HG02943 (cell line): Measurements from ENCODE around the gene SLIT2.

Experiments
- ATAC-seq: cut with Tn5 transposase; IDR thresholded peaks from one replicate; pipeline ENCODE4 v1.9.1; 2021; ENCODE audit warnings: mild to moderate bottlenecking, low read depth, moderate library complexity; ENCODE audit not compliant: unreplicated experiment

The SLIT2 gene, protein sequence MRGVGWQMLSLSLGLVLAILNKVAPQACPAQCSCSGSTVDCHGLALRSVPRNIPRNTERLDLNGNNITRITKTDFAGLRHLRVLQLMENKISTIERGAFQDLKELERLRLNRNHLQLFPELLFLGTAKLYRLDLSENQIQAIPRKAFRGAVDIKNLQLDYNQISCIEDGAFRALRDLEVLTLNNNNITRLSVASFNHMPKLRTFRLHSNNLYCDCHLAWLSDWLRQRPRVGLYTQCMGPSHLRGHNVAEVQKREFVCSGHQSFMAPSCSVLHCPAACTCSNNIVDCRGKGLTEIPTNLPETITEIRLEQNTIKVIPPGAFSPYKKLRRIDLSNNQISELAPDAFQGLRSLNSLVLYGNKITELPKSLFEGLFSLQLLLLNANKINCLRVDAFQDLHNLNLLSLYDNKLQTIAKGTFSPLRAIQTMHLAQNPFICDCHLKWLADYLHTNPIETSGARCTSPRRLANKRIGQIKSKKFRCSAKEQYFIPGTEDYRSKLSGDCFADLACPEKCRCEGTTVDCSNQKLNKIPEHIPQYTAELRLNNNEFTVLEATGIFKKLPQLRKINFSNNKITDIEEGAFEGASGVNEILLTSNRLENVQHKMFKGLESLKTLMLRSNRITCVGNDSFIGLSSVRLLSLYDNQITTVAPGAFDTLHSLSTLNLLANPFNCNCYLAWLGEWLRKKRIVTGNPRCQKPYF (N-terminal part only)

DNA sequence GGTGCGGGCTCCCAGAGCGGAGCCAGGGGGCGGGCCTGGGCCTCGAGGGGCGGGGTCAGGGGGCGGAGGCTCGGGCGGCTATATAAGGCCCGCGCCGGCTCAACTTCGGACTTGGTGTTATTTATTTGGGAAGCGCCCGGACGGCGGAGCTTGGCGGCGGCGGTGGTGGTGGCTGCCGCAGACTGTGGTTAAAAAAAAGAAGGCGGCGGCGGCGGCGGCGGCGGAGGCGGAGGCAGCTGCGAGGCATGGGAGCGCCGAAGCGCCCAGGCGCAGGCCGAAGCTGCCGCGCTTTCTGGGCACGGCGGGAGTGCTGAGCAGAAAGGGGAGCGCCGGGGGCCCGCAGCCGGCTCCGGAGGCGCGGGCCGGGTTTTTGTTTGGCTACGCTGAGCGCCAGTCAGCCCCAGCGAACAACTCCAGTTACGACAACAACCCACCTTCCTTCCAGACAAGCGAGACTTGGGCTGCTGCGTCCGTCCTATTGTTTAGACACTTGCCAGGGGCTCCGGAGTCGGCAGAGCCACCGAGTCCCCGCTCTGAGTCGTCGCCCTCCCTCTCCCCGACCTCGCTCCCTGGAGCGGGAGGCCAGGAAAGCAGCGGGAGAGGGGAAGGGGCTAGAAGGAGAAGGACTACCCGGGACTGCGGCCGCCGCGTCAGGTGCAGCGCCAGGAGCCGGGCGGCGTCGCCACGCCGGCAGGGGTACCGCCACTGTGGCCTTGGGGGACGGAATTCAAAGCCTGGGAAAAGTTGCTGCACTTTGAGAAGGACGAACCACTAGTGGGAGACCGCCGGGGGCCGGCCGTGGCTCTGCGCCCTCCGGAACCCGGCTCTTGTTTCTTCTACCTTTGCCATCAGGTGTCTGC lies at the start of gene SLIT2:
Gene SLIT2, plus strand, starts transcription at position 110 of the 860 bp plus-strand sequence. CDS start 1,911 bp downstream, outside the sequence.
- peak; percentile 54 for ATAC-seq

DNA sequence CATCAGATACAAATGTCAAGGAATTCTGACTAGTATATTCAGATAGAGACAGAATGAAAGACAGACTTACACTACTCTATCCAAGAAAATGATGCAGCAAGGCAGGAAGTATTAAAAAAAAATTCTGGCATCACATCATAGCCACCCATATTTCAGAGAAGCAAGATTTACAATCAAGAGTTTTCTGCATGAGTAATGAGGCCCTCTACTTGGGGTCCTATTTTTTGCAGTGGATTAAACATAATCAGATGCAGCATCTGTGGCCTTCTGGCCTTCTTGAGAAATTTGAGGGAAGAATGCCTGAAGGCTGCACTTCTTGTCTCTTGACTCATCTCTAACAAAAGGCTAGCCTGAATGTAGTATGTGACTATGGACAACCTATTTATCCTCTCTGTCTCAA lies 48.2 kb upstream of the SLIT2 start:
- ATAC-seq = no peak

DNA sequence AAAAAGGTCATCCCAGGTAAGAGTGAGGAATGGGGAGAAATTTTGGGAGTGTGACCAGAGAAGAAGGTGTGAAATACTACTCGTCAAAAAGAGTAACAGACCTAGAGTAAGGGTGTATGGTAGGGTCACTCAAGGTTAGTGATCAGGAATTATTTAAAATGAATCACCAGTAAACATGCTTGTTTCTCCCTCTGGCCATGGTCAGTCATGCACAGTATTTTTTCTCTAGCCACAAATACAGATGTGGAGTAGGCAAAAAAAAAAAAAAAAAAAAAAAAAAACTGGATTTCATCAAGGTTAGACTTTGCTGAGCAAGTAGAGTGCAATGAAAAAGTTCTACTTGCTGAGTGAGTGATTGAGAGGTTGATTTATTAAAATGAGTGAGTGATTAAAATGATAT lies 34.2 kb upstream of the SLIT2 start:
- no peak for ATAC-seq

DNA sequence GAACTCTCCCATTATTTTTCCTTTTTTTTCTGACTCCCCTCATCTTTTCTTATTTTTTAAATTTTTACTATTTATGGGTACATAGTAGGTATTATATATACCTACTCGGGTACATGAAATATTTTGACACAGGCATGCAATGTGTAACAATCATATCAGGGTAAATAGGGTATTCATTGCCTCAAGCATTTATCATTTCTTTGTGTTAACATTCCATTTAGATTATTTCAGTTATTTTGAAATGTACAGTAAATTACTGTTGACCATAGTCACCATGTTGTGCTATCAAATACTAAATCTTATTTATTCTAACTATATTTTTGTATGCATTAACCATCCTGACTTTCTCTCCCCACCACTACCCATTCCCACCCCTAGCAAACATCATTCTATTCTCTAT lies 33.8 kb upstream of the SLIT2 start:
- ATAC-seq = no peak

DNA sequence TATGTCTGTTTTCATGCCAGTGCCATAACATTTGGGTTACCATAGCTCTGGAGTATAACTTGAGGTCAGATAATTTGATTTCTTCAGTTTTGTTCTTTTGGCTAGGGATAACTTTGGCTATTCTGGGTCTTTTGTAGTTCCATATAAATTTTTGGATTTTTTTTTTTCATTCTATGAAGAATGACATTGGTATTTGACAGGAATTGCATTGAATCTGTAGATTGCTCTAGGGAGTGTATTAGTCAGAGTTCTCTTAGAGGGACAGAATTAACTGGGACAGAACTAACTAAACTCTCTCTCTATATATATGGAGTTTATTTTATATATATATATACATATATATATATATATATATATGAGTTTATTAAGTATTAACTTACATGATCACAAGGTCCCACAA lies 32.2 kb upstream of the SLIT2 start:
- ATAC-seq = no peak

DNA sequence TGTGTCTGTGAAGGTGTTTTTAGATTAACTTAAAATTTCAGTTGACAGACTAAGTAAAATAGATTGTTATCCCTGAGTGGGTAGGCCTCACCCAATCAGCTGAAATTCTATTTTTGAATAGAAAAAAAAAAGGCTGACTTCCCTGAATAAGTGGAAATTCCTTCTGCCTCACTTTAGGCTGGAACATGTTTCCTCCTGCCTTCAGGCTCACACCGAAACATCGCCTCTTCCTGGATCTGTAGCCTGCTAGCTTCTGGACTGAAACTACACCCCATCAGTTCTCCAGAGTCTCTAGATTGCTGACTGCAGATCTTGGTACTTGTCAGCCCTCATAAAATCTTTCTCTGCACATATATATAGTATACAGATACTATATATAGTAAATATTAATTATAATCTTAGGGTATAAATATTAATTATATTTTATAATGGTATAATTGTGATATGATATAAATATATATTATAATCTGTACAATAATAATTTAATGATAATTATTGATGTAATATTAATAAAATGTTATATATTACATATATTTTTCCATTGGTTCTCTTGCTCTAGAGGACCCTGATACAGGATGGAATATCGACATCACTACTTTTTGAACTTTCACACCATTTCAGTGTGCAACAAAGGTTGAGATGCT lies 13.7 kb upstream of the SLIT2 start:
- no peak for ATAC-seq

DNA sequence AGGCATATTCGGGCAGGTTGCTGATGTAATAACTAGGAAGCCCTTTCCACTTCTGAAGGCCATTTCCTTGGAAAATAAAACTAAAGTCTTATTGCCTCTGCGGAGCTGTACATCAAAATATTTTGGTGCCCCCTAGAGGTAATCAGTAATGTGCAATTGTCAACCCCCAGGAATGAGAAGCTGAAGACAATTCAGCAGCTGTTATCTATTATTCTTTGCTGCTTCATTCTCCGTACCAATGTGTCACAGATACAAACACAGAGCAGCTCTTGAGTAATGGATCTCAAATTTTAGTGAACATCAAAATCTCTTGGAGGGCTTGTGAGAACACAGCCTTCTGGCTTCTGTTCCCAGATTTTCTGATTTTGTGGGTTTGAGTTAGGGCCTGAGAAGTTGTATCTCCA lies 3.5 kb upstream of the SLIT2 start:
- ATAC-seq = no peak

DNA sequence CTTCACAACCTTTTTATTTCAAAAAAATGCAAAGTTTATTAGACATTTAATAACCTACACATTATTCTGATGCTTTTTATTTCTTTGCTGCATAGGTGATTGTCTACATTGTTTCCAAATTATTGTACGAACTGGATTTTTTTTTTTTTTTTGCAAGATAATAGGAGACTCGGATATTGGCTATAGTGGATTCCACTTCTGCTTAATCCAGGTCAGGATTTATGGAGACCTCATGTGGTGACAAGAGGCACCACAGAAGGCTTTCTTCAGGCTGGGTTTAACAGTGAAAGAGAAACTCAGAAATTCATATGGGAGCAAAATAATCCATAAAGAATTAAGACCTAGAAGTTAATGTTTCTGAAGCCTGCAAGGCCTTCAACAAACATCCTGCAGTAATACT lies 2.4 kb upstream of the SLIT2 start:
- ATAC-seq = no peak

DNA sequence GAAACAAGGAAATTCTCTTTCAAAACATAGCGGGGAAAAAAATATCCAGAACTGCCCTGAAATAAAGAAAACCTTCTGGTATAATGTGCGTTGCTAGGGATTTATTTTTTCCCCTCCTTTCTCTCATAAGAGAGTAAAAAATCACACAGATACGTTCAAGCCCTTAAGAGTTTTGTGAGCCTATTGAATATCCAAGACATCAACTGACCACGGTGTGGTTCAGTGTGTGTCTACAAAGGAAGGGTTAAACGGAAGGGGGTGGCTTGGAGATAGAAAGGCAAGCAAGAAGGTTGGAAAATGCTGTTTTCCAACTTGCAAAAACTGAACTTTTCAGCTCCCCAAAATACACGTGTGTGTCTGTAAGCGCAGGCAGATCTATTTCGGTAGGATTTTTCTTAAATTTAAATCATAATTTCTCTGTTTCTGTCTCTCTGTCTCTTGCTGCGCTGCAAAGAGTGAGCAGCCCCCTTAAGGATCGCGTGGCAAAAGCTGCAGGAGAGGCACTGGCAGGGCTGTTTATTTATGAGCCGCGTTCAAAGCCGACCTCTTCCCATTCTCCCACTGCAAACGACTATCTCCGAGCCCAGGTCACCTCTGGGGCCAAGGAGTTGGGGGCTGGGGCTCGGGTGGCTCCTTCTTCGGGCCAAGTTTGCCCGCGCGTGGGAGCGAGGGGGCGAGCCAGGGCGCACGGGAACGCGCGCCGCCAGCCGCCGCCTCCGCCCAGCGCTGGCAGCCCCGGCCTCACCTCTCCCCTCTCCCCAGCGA lies 492 bp upstream of the SLIT2 start:
- ATAC-seq = no peak

DNA sequence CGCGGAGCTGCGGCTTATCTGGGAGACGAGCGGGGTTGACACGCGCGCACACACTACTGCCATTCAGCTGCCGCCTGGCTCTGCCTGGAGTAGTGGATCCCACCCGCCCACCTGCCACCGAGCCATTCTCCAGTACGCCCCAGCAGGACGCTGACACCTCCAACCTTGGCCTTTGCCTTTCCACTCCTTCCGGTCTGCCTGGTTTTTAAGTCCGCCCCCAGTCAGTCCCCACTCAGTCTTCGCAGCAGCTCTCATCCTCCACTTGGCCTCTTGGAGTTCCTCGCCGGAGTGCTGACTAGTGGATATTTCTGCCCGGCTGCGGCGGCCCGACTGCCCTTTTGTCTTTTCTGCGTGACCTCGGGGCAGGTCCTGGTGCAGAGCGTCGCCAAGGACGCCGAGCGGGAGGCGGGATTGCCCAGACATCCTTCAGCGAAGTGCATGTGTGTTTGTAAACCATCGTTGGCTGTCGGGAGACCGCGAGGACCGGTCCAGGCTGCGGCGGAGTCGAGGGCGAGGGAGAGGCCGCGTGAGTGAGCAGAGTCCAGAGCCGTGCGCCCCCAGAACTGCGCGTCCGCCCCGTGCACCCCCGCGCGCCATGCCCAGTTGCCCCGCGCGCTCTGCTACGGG lies 1.1 kb downstream of the SLIT2 start:
- no peak for ATAC-seq

DNA sequence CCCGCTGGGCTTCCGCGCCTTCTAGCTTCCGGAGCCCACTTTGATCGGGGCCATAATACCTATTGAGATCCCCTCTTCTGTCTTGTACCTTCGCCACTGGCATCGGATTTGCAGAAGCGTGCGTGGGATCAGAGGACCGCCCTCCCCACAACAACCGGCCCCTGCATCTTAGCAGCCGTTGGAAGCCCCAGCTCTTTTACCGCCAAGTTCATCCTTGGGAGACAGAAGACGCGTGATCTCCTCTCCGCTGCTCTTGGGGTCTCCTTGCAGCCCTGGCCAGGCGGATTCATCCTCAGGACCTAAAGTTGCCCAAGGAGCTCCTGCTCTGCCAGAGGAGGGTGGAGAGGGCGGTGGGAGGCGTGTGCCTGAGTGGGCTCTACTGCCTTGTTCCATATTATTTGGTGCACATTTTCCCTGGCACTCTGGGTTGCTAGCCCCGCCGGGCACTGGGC lies 1.6 kb downstream of the SLIT2 start:
- no peak for ATAC-seq

DNA sequence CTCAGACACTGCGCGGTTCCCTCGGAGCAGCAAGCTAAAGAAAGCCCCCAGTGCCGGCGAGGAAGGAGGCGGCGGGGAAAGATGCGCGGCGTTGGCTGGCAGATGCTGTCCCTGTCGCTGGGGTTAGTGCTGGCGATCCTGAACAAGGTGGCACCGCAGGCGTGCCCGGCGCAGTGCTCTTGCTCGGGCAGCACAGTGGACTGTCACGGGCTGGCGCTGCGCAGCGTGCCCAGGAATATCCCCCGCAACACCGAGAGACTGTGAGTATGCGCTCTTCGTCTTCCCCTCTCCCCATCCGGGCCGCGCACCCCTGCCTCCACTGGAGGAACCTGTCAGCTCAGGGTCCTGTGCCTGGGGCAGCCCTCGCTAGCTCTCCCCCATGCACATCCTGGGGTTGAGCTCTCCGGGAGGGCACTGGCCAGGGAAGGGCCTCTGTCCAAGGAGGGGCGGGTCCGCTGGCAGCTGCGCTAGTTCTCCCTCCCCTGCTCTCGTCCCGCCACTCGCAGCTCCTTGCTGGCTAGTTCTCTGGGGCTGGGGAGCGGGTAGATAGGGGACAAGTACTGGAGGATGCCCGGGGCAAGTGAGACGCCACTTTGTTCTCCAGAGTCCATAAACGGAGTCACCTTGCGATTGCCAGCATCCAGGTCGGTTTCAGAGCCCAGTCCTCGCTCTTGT lies 2.2 kb downstream of the SLIT2 start:
- no peak for ATAC-seq

DNA sequence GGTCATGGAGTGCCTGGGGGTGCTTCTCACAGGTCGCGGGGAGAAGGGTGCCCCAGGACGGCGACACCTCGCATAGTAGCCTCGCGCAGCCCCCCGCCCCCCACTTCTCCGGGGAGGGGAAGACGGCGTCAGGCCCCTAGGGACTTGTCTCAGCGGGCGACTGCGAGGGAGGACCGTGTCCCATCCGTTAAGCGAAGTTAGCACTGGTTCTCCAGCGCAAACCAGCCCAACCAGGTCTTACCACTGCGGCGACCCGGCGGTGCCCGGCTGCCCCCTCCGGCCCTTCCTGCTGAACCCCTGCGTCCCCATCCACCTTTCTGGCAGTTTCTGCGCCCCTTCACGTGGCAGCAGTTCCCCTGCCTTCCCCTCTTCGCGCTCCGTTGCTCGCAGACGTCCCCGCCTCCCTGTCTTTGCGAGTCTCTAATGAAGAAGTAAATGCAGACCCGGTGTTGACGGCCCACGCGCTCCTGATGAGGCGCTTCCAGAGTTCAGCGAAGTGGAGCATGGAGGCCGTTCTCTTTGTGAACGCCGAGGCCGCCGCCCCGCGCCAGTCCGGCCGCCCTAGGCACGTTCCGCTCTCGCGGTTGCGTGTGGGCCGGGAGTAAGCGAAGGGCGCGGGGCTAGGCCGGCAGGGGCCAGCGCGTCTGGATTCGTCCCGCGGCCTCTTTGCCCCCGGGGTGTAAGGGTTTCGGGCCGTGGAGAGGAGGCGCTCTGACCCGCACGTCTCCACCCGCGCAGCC lies 3.0 kb downstream of the SLIT2 start:
- ATAC-seq = no peak

DNA sequence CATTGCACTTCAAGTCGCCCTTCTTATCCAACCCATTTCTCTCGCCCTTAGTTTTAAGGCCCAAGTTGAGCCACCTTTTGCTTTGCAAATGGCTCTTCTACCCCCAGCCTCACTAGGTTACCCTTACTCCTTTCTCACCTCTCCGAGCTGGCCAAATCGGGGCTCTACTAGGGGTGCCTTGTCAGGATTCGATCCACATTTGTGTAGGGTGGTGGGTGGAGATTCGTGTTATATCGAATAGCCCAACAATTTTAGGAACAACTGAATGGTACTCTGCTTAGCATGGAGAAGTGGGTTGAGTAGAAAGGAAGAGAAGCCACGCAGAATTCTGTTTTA lies 3.5 kb downstream of the SLIT2 start:
- no peak for ATAC-seq

DNA sequence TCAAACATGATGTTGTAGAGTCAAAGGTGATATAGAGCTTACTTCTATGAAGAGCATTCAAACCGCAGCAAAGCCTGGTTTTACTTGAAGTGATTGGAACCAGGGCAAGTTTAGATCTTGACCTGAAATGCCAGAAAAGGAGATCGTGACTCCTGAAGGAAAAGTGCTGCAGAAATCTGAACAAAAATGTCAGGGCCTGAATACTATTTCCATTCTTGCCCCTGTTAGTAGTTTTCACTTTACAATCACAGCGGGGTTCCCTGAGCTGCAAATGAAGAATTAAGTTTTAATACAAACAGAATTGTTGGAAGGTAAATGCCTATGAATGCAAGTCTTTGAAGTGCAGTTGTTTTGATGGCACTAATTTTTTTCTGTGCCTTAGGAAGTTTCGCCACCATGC lies 4.1 kb downstream of the SLIT2 start:
- ATAC-seq = no peak

DNA sequence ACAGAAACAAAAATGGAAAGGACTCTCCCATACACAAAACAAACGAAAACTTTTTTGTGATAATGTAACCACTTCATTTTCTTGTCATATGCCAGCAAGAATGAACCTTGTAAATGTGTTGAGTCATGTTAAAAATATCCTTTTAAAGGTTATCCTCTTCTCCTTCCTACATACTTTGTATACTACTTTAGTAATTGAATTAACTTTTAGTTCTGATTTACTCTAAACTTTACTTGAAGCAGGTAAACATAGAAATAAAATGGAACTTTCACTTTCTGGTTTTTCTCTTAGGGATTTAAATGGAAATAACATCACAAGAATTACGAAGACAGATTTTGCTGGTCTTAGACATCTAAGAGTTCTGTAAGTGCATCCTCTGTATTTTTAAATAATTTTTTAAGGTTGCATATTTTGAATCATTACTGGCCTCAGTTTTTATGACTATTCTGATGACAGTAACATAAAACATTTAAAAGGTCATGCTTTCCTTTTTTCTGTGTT lies 4.7 kb downstream of the SLIT2 start:
- ATAC-seq = no peak

DNA sequence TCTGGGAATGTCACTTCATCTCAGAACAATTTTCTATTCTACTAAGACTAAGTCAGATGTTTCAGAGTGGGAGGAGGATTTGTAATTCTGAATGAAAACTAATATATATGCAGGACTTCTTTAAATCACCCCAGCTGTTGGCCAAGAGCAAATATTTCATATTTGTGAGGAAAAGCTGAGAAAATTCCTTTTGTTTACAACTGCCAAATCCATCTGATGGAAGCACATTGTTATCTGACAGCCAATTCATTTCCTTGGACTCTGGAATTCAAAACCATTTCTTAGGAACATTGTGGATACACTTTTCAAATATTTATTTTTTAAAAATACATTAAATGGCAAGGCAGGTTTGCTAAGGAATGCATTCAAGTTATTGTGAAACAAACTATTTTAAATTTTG lies 8.0 kb downstream of the SLIT2 start:
- ATAC-seq = no peak

DNA sequence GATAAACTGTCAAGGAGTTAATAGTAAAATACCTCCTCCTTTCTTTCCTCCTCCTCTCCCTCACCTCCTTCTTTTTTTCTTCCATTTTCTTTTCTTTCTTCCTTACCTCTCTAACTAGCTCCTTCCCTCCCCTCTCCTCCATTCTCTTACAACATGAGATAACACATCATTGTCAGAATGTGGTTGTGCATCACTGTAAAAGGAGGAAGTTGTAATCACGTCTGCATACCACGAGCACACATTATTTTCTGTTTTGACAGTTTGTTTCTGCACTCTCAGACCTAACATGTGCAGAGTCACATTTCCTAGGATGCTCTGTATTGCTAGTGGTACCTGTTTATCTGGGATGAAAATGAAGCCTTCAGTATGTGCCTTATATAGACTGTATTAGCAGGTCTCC lies 9.1 kb downstream of the SLIT2 start:
- no peak for ATAC-seq
